BLaER1 treated with 17β-estradiol and CSF1 and Interleukin-3, amounts not matched to agents 10 nM and 100 nM (cell line): ENCODE results near the gene MYL7.

Experiments used
- H3K27ac ChIP-seq, 11 experiments: shearing (Covaris generic); formaldehyde crosslinking; 2 replicates each; pipeline ENCODE4 v1.8.1; 2022
- H3K27me3 ChIP-seq, 11 experiments: shearing (Covaris generic); formaldehyde crosslinking; 2 replicates each; pipeline ENCODE4 v1.8.1; 2022
- H3K36me3 ChIP-seq, 11 experiments: shearing (Covaris generic); formaldehyde crosslinking; 2 replicates each; pipeline ENCODE4 v1.8.1; 2022
- H3K4me1 ChIP-seq, 10 experiments: shearing (Covaris generic); formaldehyde crosslinking; 2 replicates each; pipeline ENCODE4 v1.8.1; 2022
- H3K4me2 ChIP-seq, 11 experiments: shearing (Covaris generic); formaldehyde crosslinking; 2 replicates each; pipeline ENCODE4 v1.8.1; 2022
- H3K4me3 ChIP-seq, 10 experiments: shearing (Covaris generic); formaldehyde crosslinking; 2 replicates each; pipeline ENCODE4 v1.8.1; 2022
- H3K9ac ChIP-seq, 11 experiments: shearing (Covaris generic); formaldehyde crosslinking; 2 replicates each; pipeline ENCODE4 v1.8.1; 2022
- H3K9me3 ChIP-seq, 11 experiments: shearing (Covaris generic); formaldehyde crosslinking; replicated peaks in 1 of 11; 2 replicates each; pipeline ENCODE4 v1.8.1; 2022
- H4K20me1 ChIP-seq, 11 experiments: shearing (Covaris generic); formaldehyde crosslinking; 2 replicates each; pipeline ENCODE4 v1.8.1; 2022
- Cebpa-rat ChIP-seq, 11 experiments: shearing (Covaris generic); IDR thresholded peaks; 2 replicates each; pipeline ENCODE4 v1.8.1; 2022

Gene MYL7

DNA sequence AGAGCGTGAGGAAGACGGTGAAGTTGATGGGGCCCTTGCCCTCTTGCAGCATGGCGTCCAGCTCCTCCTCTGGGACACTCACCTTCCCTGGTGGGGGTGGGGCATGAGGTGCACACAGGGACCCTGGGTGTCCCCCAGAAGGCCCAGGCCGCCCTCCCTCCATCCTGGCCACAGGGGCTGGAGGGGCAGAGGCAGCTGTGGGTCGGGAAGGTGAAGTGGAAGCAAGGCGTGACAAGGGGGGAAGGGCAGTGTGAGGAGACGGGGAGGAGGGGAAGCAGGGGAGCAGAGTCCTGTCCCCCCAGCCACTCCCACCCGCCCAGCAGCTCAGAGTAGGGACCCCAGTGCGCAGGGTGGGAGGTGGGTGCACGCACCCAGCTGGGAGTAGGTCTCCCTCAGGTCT is 791 bp downstream of the MYL7 start:
- Histone ChIP-seq H3K9ac (no peak overlapping the region), H3K4me2 (0 out of 22 replicates have a peak overlapping the region, but pooled peaks of 1 of the 11 experiments have one; percentile 19), H3K4me3 (no peak overlapping the region), H3K27ac (no peak overlapping the region), H3K4me1 (peaks cover under 1 to 22% (median 15%) of the 10 kb centered on the region in 10 experiments; a peak in 19 of 20 replicates), H4K20me1 (no peaks in the 10 kb centered on the region; a peak in 1 of 22 replicates), H3K9me3 (no peaks in the 10 kb centered on the region), H3K27me3 (peaks cover 0 to 3% (median 0%) of the 10 kb centered on the region in 11 experiments; a peak in 2 of 22 replicates), H3K36me3 (no peaks in the 10 kb centered on the region)
- TF ChIP-seq Cebpa-rat (IDR thresholded peaks at IDR 0.05), result no peak

DNA sequence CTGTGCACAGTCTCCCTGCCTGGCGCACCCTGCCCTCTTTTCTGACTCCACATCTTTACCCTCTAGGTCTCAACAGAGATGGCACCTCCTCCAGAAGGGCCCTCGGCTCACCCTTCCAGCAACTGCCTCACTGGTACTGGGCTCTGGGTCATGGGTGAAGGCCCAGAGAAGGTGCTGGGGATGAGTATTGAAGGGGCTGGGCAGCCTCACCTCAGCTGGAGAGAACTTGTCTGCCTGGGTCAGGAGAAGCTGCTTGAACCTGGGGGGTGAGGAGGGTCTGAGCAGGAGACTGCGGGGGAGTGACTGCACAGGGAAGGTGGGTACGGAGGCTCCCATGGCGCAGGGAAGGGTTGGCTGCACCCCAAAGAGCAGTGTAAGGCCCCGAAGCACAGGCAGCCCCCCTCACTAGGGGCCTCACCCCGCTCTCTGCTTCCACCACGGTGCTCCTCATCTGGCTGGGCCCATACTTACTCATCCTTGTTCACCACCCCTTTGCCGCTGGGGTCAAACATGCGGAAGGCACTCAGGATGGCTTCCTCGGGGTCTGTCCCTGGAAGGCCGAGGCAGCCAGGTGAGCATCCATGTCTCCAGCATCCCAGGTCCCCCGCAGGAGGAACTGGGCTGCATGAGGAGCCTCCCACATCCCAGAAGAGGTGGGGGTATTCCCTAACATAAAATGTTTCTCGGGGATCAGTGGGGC is 1.7 kb downstream of the MYL7 start:
- H3K27me3 ChIP-seq, result no peaks in the 10 kb centered on the region
- H3K36me3 ChIP-seq, result no peaks in the 10 kb centered on the region
- H4K20me1 ChIP-seq, result no peaks in the 10 kb centered on the region; a peak in 1 of 22 replicates
- H3K9ac ChIP-seq, result no peak overlapping the region
- no peak for TF ChIP-seq Cebpa-rat (IDR thresholded peaks at IDR 0.05)
- H3K27ac ChIP-seq, result no peak overlapping the region
- no peaks in the 10 kb centered on the region for H3K9me3 ChIP-seq
- no peak overlapping the region for H3K4me2 ChIP-seq
- H3K4me1 ChIP-seq, result peaks cover 0 to 20% (median 13%) of the 10 kb centered on the region in 10 experiments; a peak in 15 of 20 replicates
- H3K4me3 ChIP-seq, result no peak overlapping the region

DNA sequence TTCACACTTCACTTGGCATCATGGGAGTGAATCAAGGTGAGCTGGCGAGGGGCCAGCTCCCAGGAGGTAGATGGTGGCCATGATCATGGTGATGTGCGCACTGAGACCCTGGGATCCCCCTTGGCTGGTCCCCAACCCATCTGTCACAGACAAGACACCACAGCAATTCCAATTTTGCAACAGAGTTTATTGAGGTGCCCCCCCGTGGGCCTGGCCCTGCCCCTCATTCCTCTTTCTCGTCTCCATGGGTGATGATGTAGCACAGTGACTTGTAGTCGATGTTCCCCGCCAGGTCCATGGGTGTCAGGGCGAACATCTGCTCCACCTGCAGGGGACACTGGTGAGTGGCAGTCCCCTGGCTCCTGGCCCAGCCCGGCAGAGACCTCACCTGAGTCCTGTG is 2.4 kb downstream of the MYL7 start:
- H4K20me1 ChIP-seq, result no peaks in the 10 kb centered on the region
- H3K9ac ChIP-seq, result no peak overlapping the region
- H3K4me2 ChIP-seq, result no peak overlapping the region
- H3K4me1 ChIP-seq, result peaks cover 0 to 23% (median 14%) of the 10 kb centered on the region in 10 experiments; a peak in 16 of 20 replicates
- H3K4me3 ChIP-seq, result no peak overlapping the region
- no peaks in the 10 kb centered on the region for H3K9me3 ChIP-seq
- no peak overlapping the region for H3K27ac ChIP-seq
- no peaks in the 10 kb centered on the region for H3K27me3 ChIP-seq
- TF ChIP-seq Cebpa-rat (IDR thresholded peaks at IDR 0.05), result no peak
- H3K36me3 ChIP-seq, result no peaks in the 10 kb centered on the region

DNA sequence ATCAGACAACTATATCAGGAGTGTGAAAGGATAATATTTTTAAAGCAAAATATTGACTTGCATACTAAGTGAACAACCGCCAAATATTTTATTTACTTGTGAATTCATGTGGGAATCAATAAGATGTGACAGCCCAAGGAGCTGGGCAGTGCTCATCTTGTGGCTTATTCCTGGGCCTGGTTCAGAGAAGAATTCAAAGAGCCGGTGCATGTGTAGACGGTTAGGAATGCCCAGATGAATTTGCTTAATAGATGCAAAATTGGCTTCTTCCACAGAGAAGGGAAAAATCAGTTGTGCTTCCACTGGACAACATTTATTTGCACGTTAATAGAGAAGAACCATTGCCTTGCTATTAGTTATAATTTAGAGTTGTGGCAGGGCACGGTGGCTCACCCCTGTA is 4.4 kb downstream of the MYL7 start:
- H3K4me3 ChIP-seq, result no peak overlapping the region
- no peak for TF ChIP-seq Cebpa-rat (IDR thresholded peaks at IDR 0.05)
- H3K4me2 ChIP-seq, result no peak overlapping the region
- no peaks in the 10 kb centered on the region for H3K9me3 ChIP-seq
- H3K36me3 ChIP-seq, result no peaks in the 10 kb centered on the region
- no peak overlapping the region for H3K27ac ChIP-seq
- H3K27me3 ChIP-seq, result no peaks in the 10 kb centered on the region
- no peaks in the 10 kb centered on the region for H4K20me1 ChIP-seq
- H3K9ac ChIP-seq, result no peak overlapping the region
- H3K4me1 ChIP-seq, result peaks cover 7 to 25% (median 19%) of the 10 kb centered on the region in 10 experiments; a peak in 17 of 20 replicates

DNA sequence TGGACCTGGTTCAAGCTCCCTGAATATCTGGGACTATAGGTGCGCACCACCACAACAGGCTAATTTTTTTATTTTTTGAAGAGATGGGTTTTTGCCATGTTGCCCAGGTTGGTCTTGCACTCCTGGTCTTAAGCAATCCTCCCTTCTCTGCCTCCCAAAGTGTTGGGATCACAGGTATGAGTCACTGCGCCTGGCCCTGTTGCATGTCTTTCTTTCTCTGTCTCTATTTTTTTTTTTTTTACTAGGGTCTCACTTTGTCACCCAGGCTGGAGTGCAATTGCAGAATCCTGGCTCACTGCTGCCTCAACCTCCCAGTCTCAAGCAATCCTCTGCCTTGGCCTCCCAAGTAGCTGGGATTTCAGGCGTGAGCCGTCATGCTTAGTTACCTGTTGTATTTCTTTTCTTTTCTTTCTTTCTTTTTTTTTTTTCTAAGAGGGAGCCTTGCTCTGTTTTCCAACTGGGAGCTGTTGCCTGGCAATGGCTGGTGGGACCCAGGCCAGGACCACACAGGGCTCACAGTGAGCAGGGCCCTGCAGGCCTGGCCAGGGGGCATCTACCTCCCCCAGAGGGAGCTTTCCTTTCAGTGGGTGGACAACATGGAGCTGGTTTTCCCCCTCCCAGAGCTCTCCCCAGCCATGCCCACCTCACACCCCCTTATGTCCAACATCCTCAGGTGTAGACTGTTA is 6.0 kb downstream of the MYL7 start:
- no peaks in the 10 kb centered on the region for H3K27me3 ChIP-seq
- H3K9me3 ChIP-seq, result no peaks in the 10 kb centered on the region
- no peaks in the 10 kb centered on the region for H4K20me1 ChIP-seq
- peaks cover 13 to 31% (median 25%) of the 10 kb centered on the region in 10 experiments; a peak in 19 of 20 replicates for H3K4me1 ChIP-seq
- no peak overlapping the region for H3K9ac ChIP-seq
- H3K36me3 ChIP-seq, result no peaks in the 10 kb centered on the region
- TF ChIP-seq Cebpa-rat (IDR thresholded peaks at IDR 0.05), result no peak
- H3K4me2 ChIP-seq, result peak overlapping the region in 7 of 11 experiments; percentile 2 to 45 (median 33); a peak in 7 of 22 replicates
- H3K4me3 ChIP-seq, result no peak overlapping the region
- H3K27ac ChIP-seq, result no peak overlapping the region

DNA sequence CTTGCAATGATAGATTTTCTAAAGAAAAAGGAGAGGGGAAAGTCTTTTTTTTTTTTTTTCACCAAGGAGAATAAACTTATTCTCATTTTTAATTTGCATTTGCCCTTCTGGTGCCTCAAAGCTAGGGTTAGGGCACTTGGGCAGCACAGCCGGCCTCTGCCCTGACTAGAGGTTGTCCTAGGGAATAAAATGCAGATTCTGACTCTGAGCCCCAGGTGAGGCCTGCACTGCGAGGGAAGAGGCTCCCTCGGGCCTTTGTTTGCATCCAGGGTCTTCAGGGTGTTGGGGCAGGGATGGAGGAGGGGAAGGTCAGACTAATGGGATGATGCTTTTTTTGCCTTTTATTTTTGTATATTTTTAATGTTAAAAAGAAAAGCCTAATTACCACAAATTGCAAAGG is 7.8 kb downstream of the MYL7 start:
- Histone ChIP-seq H3K27ac (no peak overlapping the region), H3K36me3 (no peaks in the 10 kb centered on the region), H3K4me1 (peaks cover 28 to 49% (median 43%) of the 10 kb centered on the region in 10 experiments), H3K4me3 (no peak overlapping the region), H3K4me2 (peak overlapping the region in 4 of 11 experiments; percentile 15 to 46 (median 28); a peak in 4 of 22 replicates), H3K9me3 (no peaks in the 10 kb centered on the region), H3K27me3 (no peaks in the 10 kb centered on the region), H4K20me1 (no peaks in the 10 kb centered on the region), H3K9ac (no peak overlapping the region; a peak in 1 of 22 replicates)
- TF ChIP-seq Cebpa-rat (IDR thresholded peaks at IDR 0.05), result no peak

DNA sequence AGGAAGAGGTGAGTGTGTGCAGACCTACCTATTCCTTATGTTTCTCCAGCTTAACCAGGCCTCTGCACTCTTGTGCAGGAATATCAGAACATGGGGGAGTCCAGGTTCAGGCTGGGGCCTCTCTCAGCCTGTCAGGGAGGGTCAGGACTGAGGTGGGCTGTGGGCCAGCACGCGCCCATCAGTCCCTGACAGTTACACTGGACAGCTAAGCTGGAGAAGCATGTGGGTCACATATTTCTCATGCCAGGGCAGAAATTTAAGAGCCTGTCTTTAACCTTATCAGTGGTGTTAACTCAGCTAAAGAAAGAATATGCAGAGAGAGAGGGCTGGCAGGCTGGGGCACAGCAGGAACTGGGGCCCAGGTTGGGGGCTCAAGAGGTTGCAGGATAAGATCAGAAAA is 9.1 kb downstream of the MYL7 start:
- Histone ChIP-seq H4K20me1 (no peaks in the 10 kb centered on the region), H3K36me3 (no peaks in the 10 kb centered on the region), H3K27ac (no peak overlapping the region), H3K4me1 (peaks cover 41 to 62% (median 56%) of the 10 kb centered on the region in 10 experiments), H3K9me3 (no peaks in the 10 kb centered on the region), H3K4me3 (no peak overlapping the region), H3K27me3 (no peaks in the 10 kb centered on the region), H3K9ac (no peak overlapping the region), H3K4me2 (peak overlapping the region in 1 of 11 experiments; percentile 89; a peak in 1 of 22 replicates)
- TF ChIP-seq Cebpa-rat (IDR thresholded peaks at IDR 0.05), result no peak

DNA sequence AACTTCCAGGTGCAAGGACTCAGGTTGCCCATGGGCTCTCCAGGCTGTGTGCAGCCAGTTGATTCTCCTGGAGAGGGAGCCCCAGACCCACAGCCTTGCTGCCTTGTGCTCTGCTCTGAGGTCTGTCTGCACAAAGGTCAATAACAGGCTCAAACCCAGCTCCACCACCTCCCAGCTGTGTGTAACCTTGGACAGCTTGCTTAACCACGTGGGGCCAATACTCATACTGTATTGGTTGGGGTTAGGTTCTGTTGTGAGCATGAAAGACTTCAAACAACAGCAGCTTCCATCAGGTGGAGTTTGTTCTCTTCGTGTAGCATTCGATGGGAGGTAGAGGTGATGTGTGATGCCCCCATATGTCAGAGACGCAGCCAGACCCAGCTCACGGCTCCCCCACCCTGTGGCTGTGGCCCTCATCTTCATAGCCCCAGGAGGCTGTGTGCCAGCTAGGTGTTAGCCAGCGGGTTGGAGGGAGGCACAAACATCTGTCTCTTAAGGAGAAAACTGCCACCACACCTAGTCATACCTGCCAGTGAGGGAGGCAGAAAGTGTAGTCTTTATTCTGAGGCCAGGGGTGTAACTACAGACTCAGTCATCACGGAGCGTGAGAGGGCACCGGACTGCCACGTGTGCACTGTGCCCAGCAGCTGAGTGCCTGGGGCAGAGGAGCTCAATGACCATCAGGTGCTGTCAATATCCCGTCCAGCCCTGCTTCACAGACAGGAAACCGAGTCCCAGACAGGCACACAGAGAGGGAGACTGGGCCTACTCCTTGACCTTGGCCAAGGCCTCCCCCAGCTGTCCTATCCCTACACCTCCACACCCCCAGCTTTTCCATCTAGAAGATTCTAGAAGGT is 9.7 kb downstream of the MYL7 start:
- H3K4me3 ChIP-seq, result no peak overlapping the region
- peak overlapping the region in 8 of 11 experiments; percentile 4 to 93 (median 88); a peak in 11 of 22 replicates for H3K4me2 ChIP-seq
- no peak for TF ChIP-seq Cebpa-rat (IDR thresholded peaks at IDR 0.05)
- peak overlapping the region in 1 of 11 experiments; percentile 86; a peak in 1 of 22 replicates for H3K27ac ChIP-seq
- no peak overlapping the region for H3K9ac ChIP-seq
- H3K36me3 ChIP-seq, result no peaks in the 10 kb centered on the region
- peaks cover 44 to 68% (median 62%) of the 10 kb centered on the region in 10 experiments for H3K4me1 ChIP-seq
- H3K9me3 ChIP-seq, result no peaks in the 10 kb centered on the region
- H3K27me3 ChIP-seq, result no peaks in the 10 kb centered on the region
- no peaks in the 10 kb centered on the region for H4K20me1 ChIP-seq
